COLO829 (cell line): ENCODE measurements around the gene ITPRID1.

Experiments
- DNase-seq: peaks from one replicate; pipeline ENCODE4 v3.0.0; 2012; ENCODE audit warnings: low spot score

Gene ITPRID1

DNA sequence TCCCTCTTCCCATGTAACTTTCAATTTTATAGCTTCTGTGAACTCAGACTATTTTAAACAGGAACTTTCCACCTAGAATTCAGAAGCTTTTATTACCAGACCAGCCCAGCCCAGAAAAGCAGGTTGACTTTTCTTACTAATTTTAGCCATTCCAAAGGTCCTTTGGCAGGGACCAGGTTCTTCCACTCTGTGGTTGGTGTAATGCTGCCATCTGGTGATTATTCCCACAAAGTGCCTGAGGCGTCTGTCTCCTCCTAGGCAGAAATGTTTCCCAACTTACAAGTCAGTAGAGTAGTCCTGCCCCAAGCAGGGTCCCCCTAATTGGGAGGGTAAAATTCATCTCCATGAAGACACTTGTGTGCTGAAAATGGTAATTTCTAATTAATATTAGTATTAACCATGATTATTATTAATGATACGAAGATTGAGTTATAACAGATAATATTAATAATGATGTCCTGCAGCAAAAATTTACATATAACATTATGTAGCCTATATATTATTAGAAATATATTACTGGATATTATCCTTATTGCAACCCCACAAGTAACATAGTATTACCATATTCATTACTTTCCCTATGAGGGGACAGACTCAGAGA, 120.1 kb downstream of the ITPRID1 start:
- peak; percentile 84 for DNase-seq

DNA sequence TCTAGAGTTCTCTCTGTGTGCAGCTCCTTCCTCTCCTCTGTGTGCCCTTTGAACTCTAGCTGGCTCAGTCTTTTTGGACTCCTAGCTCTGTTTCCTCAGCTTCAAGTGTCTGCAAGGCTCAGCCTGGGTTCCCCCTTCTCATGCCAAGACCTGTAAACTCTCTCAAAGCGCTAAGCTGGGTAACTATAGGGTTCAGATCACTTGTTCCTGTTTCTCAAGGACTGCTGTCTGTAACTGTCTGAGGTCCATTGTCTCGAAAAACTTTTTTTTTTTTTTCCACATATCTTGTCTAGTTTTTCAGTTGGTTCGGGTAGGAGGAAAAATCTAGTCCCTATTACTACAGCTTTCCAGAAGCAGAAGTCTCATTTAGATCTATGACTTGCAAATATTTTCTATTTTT, 126.5 kb downstream of the ITPRID1 start:
- DNase-seq = no peak

DNA sequence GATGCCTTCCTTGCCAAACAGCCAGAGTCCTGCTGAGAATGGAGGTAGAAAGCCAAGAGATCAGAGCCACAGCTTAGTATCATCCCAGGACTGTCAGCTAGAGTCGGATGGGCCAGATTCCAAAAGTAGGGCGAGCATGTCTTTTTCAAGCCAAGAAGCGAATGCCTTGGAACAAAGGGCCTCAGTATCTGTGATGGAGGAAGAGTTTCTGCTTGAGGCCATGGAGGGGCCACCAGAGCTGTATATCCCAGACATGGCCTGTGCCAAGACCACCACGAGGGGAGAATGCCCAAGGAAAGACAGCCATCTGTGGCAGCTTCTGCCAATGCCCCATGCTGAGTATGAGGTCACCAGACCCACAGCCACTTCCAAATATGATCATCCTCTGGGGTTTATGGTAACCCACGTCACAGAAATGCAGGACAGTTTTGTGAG, 128.8 kb downstream of the ITPRID1 start:
- DNase-seq = no peak

DNA sequence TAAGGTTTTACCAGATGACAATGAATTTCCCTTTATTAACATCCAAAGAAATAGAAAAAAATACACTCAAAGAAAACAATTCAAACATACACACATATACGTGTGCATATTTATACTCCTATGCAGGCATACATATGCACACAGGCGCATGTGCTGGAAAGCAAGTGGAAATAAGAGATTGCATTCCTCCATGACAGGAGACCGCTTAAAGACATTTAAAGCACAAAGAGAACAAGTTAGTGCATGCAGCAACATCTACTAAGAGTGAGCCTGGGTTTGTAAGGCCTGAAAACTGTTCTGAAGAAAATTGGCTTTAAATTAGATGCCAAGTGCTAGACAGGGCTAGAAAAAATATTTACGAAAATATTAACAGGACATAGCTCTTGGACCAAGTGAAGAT, 133.1 kb downstream of the ITPRID1 start:
- DNase-seq = no peak

DNA sequence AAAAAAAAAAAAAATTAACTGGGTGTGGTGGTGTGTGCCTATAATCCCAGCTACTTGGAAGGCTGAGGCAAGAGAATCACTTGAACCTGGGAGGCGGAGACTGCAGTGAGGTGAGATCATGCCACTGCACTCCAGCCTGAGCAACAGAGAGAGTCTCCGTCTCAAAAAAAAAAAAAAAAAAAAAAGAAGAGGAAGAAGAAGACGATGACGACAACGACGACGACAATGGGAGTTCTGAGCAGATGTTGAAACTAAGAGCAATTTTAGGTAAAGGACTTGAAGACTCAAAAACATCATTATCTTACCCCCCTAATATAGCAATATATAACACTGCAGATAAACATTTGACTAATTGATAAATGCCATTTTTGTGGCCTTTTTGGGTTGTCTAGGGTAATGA, 133.6 kb downstream of the ITPRID1 start:
- no peak for DNase-seq

DNA sequence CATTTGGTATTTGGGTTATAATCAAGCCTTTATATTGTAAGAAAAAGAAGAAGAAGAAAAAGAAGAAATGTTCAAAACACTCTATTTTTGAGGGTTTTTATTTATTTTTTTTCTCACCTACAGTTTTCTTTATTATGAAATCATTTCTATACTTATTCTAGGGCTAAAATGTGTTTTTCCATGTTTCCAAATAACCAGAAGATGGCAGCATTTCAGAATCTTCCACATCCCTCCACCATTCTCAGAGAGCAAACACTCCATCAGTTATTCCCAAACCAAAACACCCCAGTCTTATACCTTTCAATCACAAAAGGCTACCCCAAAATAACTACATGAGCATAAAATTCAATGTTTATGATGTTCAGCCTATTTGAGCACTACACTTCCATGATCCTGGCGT, 134.4 kb downstream of the ITPRID1 start:
- DNase-seq = peak; percentile 47

DNA sequence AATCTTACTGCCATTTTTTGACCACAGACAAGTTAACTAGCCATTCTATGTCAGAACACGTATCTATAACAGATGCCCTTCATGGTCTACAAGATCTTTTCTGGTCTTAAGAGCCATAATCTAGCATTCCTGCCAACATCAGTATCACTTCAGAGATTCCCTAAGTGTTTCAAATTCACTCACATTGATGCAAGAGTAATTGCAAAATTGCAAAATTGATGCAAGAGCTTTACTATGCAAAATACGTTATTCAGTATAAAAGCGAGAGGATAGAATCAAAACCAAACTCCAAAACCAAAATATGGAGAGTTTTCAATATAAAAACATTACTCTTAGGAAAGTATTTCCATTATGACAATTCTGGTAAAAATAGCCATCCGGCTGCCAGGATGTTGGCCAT, 135.0 kb downstream of the ITPRID1 start:
- no peak for DNase-seq

DNA sequence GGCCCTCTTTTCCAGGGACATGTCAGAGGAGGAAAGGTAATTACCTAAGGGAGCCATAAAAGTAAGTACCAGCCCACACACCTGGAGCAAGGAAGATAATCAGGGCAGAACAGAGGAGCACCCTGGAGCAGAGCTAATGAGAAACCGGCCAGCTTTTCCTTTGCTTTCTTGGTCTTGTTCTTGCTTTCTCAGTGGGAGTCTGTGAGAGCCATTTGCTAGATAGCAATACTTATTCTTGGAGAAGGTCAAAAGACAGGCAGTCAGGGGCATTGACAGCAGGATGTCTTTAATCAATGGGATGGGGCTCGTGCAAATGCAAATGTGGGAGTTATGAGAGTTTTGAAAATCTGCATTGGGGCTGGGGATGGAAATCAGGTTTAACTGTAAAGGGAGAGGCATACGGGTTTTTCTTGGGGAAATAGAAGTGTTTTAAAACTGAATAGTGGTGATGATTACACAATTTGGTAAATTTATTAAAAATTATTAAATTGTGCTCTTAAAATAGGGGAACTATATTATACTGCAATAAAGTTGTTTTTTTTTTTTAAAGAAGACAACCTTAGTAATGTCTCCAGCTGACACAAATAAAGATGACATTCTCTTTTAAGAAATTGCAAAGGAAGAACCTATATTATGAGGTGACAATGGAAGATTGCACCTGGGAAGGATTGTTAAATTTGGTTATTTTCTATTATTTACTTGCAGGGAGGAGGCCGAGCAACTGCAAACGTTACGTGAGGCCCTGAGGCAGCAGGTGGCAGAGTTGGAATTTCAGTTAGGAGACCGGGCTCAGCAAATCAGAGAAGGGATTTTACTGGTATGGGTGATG, 137.6 kb downstream of the ITPRID1 start:
- DNase-seq = no peak

DNA sequence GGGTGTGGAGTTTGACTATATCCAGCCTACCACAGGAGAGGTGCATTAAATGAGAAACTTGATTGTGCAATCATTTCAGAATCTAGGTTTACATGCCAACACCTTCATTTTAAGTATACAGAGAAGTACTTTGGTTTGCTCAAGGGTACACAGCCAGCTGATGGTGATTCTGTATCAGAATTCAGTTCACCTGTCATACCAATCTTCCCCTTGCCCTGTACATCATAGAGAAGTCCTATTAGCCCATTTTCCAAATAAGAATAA, 138.1 kb downstream of the ITPRID1 start:
- no peak for DNase-seq

DNA sequence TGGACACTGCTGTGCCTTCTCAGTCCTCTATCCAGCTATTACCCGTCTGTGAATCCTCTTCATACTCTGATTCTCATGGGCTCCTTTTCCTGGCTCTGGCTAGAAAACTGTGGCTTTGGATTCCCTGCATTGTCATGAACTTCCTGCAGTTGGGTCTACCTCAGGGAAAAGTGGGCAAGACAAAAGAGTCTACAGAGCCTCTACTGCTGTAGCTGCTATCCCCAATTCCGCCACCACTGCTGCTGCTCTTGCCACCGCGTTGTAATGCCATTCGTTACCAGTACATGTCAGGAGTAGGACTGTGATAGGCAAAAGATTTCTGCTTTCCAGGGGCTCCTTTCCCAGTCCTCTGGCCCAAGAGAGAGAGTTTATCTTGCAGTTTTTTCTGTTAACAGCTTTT, 149.2 kb downstream of the ITPRID1 start:
- no peak for DNase-seq

DNA sequence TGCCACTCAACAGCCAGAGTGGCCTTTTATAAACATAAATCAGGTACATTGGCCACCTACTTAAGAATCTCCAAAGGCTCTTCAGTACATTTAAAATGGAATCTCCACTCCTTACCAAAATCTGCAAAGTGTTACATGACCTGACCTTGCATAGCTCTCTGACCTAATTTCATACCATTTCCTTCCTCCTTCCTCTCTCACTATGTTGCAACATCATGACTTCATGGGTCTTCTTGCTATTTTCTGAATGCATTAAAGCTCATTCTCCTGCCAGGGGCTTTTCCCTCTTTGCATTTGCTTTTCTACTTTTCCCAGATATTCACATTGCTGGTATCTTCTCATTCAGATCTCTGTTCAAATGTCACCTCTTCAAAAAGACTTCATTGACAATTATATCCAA, 151.0 kb downstream of the ITPRID1 start:
- DNase-seq = no peak

DNA sequence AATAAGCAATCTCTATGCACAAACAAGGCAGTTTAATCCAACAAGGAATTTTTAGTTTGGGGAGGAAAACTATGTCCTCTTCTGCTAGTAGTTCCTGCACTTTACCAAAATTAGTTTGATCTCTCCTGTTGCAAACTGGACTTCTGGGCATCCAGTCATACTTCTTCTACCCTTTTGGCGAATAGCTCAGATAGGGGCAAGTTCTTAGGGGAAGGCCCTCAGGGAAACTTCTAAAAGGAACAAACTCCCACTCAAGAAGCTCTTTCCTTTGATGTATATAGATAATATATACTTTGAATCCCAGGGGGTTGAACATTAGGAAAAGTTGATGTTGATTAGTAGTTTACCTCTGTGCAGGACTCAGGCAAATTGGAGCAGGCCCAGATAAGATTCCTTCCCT, 151.7 kb downstream of the ITPRID1 start:
- no peak for DNase-seq

DNA sequence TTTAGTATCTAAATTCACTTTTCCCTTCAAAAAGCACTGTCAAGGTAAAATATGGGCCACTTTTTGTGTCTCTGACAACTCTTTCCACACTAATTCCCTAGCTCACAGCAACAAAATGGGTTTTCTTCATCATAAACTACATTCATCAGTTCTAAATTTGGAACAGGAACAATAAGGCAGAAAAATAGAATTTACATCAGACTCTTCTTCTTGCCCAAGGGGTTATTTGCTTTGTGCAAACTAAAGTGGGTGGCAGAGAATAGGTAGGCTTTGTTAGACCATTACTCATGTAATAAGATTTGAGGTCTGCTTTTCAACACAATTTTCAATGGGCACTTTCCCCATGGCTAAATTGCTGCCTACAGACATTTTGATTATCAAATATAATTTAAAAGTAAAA, 155.6 kb downstream of the ITPRID1 start:
- DNase-seq = no peak

DNA sequence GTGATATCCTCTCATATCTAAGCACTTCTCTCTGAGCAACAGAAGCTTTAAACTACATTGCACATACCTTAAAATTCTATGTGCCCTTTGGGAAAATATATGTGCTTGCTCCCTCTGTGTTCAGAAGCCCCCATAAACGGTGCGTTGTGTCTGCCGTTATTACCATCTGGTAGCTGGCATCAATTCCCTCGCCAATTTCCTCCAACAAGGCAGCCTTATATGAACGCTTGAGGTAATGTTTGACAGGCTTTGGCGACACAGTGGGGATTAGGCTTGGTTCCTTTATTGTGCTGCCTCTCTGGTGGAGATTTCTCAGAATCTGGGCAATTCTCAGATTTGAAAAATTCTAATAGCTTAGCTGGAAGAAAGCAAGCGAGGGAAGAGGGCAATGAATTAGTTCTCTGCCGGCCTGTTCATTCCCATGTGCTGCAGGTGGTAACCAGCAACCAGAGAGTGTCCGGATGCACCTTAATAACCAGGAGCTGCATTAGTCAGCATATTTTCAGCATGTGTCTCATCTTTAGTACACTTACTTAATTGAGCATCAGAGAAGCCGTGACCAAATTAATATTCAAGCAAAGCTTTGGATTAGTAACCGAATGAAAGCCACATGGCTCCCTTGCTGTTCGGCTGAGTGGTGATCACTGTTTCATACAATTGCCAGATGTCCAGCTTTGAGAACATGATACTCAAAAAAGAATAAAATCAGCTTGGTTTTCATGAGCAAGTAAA, 165.8 kb downstream of the ITPRID1 start:
- DNase-seq = no peak

DNA sequence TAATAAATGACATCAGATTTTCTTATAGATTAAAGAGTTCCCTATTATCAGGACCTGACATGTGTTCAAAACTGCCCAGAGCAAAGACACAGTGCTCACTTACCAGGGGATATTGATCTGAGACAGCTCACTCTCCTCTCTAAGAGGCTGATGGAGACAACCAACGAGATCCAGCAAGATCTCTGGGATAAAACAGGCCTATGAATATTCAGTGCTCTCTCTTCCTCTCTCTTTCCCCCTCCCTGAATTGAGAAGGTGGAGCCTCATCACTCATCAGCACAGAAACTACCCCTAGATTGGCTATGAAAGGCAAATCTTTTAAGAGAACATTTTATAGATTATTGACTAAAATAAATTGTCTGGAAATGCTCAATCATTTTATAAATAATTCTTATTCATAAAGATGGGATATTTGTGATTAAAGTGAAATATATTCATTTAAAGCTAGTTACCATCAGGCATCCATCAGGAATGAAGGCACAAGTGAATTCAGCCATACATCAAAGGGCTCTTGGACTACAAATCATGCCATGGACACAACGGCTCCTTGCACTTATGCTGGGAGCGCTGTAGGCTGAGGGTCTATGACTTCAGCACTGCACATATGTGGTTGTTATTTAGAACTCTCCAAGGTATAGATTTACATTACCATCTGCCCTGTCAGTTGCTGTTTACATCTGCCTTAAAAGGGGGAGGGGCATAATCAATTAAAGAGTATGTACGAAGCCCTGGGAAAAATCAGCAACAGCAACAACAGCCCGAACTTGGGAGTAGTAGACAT, 169.7 kb downstream of the ITPRID1 start:
- DNase-seq = no peak

DNA sequence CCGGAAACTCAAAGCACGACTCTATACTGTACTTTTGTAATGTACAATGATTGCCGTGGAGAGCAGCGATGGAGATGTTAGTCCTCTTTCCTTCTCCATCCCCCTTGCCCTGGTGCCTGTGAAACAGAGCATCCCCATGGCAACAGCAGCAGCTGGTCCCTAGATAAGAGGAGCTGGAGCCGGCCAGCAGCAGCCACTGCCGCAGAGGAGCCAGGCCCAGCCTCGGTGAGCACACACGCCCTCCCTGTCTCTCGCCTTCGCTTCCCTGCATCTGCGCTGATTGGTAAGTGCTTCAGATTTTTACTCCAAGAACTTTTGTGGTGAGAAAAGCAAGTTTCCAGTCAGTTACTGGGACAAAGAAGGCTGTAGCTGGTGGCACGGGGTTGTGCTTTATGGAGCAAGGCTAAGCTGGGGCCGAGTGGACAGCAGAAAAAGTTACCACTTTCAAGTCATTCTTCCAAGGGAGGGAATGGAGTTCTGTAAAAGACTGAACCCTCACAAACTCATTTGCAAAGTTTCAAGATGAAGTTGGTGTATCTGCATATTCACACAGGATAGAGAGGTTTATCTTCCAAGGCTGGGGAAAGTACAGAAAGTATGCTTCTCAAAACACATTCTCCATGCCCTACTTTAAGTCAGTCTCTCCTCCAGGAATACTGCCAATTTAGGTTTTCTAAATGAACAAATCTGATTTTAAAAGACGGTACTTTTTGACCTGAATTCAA, 173.3 kb downstream of the ITPRID1 start, which contains the start of gene PPP1R17:
Gene PPP1R17, plus strand, starts transcription at position 192 of the 725 bp plus-strand sequence. CDS start 5,227 bp downstream, outside the sequence.
- DNase-seq = no peak

DNA sequence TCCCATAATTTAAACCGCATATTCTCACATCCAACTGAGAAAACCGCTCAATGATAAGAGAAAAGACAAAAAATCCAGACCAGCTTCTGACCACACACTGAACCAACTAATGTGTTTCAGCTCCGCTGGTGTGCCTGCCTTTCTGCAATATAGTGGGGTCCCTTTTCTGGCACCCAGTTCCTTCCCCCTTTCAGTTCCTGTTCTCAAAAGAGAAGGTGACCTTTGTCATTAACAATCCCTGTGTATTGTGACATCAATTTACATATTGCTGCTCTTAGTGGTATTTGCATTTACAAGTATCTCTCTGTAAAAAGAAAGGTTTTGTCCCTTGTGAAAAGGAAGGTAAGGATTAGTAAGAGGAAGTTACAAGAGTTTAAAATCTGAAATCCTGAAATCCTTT, 174.5 kb downstream of the ITPRID1 start:
- no peak for DNase-seq

DNA sequence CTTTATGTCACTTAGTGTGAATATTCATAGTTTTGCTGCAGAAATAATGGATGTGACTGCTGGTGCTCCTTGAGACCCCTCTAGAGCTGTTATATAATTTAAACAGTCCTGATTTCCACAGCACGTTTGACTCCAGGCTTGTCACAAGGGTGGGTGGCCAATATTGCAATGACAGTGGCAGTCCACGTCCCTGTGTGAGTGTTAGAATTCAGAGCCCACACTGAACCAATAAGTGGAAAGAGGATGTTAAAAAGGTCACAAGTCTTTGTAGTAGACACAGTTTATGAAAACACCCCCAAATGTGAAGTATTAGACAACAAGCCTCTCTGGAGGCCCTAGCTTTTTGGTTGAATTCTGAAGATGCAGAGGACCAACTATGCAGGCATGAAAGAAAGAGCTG, 175.1 kb downstream of the ITPRID1 start:
- no peak for DNase-seq

DNA sequence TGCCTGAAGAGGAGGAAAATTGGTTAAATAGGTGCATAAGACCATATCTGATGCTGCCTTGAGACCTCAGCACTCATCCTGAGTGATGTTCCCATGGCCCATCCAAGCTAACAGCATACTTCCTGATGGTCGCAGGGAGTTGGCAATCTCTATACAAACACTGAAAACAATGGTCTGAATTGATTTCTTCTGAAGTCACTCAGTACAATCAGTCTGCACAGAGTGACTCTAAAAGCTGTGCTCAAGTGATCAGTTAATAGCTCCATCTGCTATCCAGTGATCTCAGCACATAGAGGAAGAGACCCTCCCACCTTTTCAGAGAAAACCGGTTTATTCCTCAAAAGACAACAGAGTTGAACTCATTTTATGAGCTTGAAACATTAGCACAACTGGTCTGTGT, 177.0 kb downstream of the ITPRID1 start:
- no peak for DNase-seq

DNA sequence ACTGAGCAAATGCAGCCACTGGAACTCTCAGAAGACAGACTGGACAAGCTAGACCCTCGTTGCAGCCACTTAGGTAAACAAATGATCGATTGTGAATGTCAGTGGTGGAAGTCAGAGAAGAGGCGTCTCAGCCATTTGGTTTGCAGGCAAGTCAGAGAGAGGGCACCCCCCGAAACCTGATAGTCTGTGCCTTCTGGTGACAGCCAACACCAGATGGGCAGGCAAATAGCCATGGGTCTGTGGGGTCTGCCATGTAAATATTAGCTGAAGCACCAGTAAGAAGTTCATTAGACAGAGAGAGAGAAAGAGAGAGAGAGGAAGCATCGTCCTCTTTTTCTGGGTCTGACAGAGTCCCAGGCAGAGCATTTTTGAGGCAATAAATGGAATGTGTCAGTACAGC, 178.6 kb downstream of the ITPRID1 start:
- no peak for DNase-seq

DNA sequence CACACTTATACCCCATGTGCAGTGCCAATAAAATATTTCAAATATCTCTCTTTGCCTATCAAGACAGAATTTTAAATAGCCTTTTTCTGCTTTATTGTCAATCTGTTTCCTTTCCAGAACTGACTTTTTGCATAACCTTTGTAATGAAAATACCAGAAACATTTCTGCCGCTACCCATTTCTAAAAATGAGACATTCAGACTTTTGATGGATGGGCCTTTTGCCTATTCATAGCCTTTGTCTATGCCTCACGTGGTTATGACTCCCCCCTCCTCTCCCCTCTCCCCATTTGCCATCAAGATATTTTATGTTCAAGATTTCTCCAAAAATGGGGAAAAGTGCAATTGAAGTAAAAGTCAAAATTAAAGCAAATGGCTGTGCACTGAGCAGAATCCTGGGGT, 179.0 kb downstream of the ITPRID1 start:
- no peak for DNase-seq
